ENCODE results near the gene ZNRF3. TPM values are rescaled to one million over a fixed set of nuclear protein-coding genes. Genes with fewer than 3 reads are reported as not detected.

The ZNRF3 gene
- total and polyA plus RNA-seq, 2 experiments from 2014 or later: 0.56 to 3.9 TPM

- H3K4me2 ChIP-seq (ENCODE audit: unreplicated experiment): no peak overlapping the region
- 98 to 99% methylated on average over 3 of the region's 3 CpGs for WGBS, 2 experiments (ENCODE audit: low coverage in 1 of 2, low lambda C conversion rate in 2 of 2, missing lambda C conversion rate in 2 of 2)
- H3K79me2 ChIP-seq (ENCODE audit: insufficient read depth): no peaks in the 10 kb centered on the region
- no peaks in the 10 kb centered on the region for H3K36me3 ChIP-seq (ENCODE audit: low read depth)
- H3K27me3 ChIP-seq (replicated peaks; ENCODE audit: insufficient read depth): no peaks in the 10 kb centered on the region
- no peak overlapping the region for H3K27ac ChIP-seq
- H3K9me2 ChIP-seq (ENCODE audit: insufficient read depth): no peaks in the 10 kb centered on the region
- no peaks in the 10 kb centered on the region for H3F3A ChIP-seq (ENCODE audit: insufficient read depth)
- H3K9ac ChIP-seq: no peak overlapping the region
- H4K20me1 ChIP-seq (ENCODE audit: insufficient read depth): no peaks in the 10 kb centered on the region
- H2AFZ ChIP-seq: no peak overlapping the region
- H3K4me3 ChIP-seq: no peak overlapping the region
- TF ChIP-seq EZH2 (IDR thresholded peaks at IDR 0.05; ENCODE audit: insufficient read depth, poor library complexity, severe bottlenecking) (no peak), EZH2phosphoT487 (IDR thresholded peaks at IDR 0.05; ENCODE audit: insufficient read depth, low read depth) (no peak)
- in situ Hi-C loops (cut with MboI): no loop called here
- H3K4me1 ChIP-seq (ENCODE audit: insufficient read depth): no peaks in the 10 kb centered on the region
- DNase-seq: no peak
- no peaks in the 10 kb centered on the region for H3K9me3 ChIP-seq (ENCODE audit: low read depth)
Observed at GRCh38 chr22:29056472-29056871, 173.1 kb downstream of the ZNRF3 start.

GRCh38 chr22:29060251-29060869, 177.0 kb downstream of the ZNRF3 start:
- 84 to 86% methylated on average over 12 of the region's 12 CpGs for WGBS, 2 experiments (ENCODE audit: low coverage in 1 of 2, low lambda C conversion rate in 2 of 2, missing lambda C conversion rate in 2 of 2)
- Histone ChIP-seq H2AFZ (no peak overlapping the region), H3K4me1 (ENCODE audit: insufficient read depth) (no peaks in the 10 kb centered on the region), H3K4me2 (ENCODE audit: unreplicated experiment) (no peak overlapping the region), H3F3A (ENCODE audit: insufficient read depth) (no peaks in the 10 kb centered on the region), H3K9me2 (ENCODE audit: insufficient read depth) (no peaks in the 10 kb centered on the region), H3K9ac (no peak overlapping the region), H3K27ac (no peak overlapping the region), H3K27me3 (replicated peaks; ENCODE audit: insufficient read depth) (no peaks in the 10 kb centered on the region), H4K20me1 (ENCODE audit: insufficient read depth) (no peaks in the 10 kb centered on the region), H3K4me3 (no peak overlapping the region), H3K9me3 (ENCODE audit: low read depth) (no peaks in the 10 kb centered on the region), H3K36me3 (ENCODE audit: low read depth) (no peaks in the 10 kb centered on the region), H3K79me2 (ENCODE audit: insufficient read depth) (no peaks in the 10 kb centered on the region)
- in situ Hi-C loops (cut with MboI): no loop called here
- no peak for DNase-seq
- TF ChIP-seq EZH2 (IDR thresholded peaks at IDR 0.05; ENCODE audit: insufficient read depth, poor library complexity, severe bottlenecking) (no peak), EZH2phosphoT487 (IDR thresholded peaks at IDR 0.05; ENCODE audit: insufficient read depth, low read depth) (no peak)

GRCh38 chr22:29060931-29061330, 177.6 kb downstream of the ZNRF3 start:
- no peaks in the 10 kb centered on the region for H3K9me2 ChIP-seq (ENCODE audit: insufficient read depth)
- H3K9ac ChIP-seq: no peak overlapping the region
- TF ChIP-seq EZH2phosphoT487 (IDR thresholded peaks at IDR 0.05; ENCODE audit: insufficient read depth, low read depth) (no peak), EZH2 (IDR thresholded peaks at IDR 0.05; ENCODE audit: insufficient read depth, poor library complexity, severe bottlenecking) (no peak)
- no peak overlapping the region for H2AFZ ChIP-seq
- no peaks in the 10 kb centered on the region for H3K9me3 ChIP-seq (ENCODE audit: low read depth)
- H4K20me1 ChIP-seq (ENCODE audit: insufficient read depth): no peaks in the 10 kb centered on the region
- H3K27me3 ChIP-seq (replicated peaks; ENCODE audit: insufficient read depth): no peaks in the 10 kb centered on the region
- H3K4me3 ChIP-seq: no peak overlapping the region
- in situ Hi-C loops (cut with MboI): no loop called here
- no peaks in the 10 kb centered on the region for H3K4me1 ChIP-seq (ENCODE audit: insufficient read depth)
- DNase-seq: no peak
- no peaks in the 10 kb centered on the region for H3K79me2 ChIP-seq (ENCODE audit: insufficient read depth)
- H3K27ac ChIP-seq: no peak overlapping the region
- WGBS, 2 experiments (ENCODE audit: low coverage in 1 of 2, low lambda C conversion rate in 2 of 2, missing lambda C conversion rate in 2 of 2): 78% methylated on average over 7 of the region's 7 CpGs
- no peaks in the 10 kb centered on the region for H3F3A ChIP-seq (ENCODE audit: insufficient read depth)
- no peak overlapping the region for H3K4me2 ChIP-seq (ENCODE audit: unreplicated experiment)
- H3K36me3 ChIP-seq (ENCODE audit: low read depth): no peaks in the 10 kb centered on the region

GRCh38 chr22:29061773-29062172, 178.4 kb downstream of the ZNRF3 start, which contains the start of gene C22orf31:
TSS of gene C22orf31 (minus strand) at chr22:29061831. CDS start at chr22:29061792, 39 bp downstream.
- Histone ChIP-seq H3K27me3 (replicated peaks; ENCODE audit: insufficient read depth) (0 out of 2 replicates have a peak, but pooled peaks cover 3% of the 10 kb centered on the region), H3K27ac (no peak within 1 kb of the TSS), H3F3A (ENCODE audit: insufficient read depth) (no peaks in the 10 kb centered on the region), H3K9me3 (ENCODE audit: low read depth) (no peaks in the 10 kb centered on the region), H3K36me3 (ENCODE audit: low read depth) (no peaks in the 10 kb centered on the region), H3K9ac (no peak within 1 kb of the TSS), H3K9me2 (ENCODE audit: insufficient read depth) (no peaks in the 10 kb centered on the region), H3K4me2 (ENCODE audit: unreplicated experiment) (no peak within 1 kb of the TSS), H4K20me1 (ENCODE audit: insufficient read depth) (no peaks in the 10 kb centered on the region), H3K4me1 (ENCODE audit: insufficient read depth) (no peaks in the 10 kb centered on the region), H3K79me2 (ENCODE audit: insufficient read depth) (no peaks in the 10 kb centered on the region), H2AFZ (no peak within 1 kb of the TSS), H3K4me3 (no peak within 1 kb of the TSS)
- DNase-seq: no peak
- TF ChIP-seq EZH2 (IDR thresholded peaks at IDR 0.05; ENCODE audit: insufficient read depth, poor library complexity, severe bottlenecking) (no peak), EZH2phosphoT487 (IDR thresholded peaks at IDR 0.05; ENCODE audit: insufficient read depth, low read depth) (no peak)
- in situ Hi-C loops (cut with MboI): no loop called here
- WGBS, 2 experiments (ENCODE audit: low coverage in 1 of 2, low lambda C conversion rate in 2 of 2, missing lambda C conversion rate in 2 of 2): 57 to 62% methylated on average over 2 of the region's 2 CpGs
